Islet precursor cell (in vitro differentiated cells): ENCODE data around the gene ARMC9.
A peak's percentile ranks its signal among the peaks of the same experiment; 100 is the strongest.

Source experiments
- DNase-seq: peaks from one replicate; pipeline ENCODE4 v3.0.0-alpha.2; 2018

The ARMC9 gene

GRCh38 chr2:231321556-231322334, 123.3 kb downstream of the ARMC9 start:
- DNase-seq: no peak

- no peak for DNase-seq
These were observed 124.9 kb downstream of the ARMC9 start for GRCh38 chr2:231323316-231323715.

- no peak for DNase-seq
These were observed 127.4 kb downstream of the ARMC9 start for GRCh38 chr2:231325826-231326225.

DNA sequence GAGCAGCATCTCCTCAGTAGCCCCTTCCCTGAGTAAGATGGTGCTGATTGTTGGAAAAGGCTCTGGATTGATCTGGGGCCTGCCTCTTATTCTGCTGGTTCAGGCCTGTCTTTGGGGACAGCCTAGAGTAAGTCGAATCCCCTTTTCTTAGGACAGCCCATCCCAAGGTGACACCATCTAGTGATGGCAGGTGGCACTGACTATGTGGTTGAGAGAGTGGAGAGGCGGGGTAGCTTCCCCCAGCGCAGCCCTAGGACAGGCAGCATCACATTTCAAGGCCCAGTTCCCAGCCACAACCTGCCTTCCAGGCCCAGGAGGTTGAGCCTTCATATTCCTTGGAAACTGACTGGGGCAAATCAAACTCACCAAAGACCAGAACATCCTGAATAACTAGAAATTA, 128.0 kb downstream of the ARMC9 start:
- no peak for DNase-seq

DNA sequence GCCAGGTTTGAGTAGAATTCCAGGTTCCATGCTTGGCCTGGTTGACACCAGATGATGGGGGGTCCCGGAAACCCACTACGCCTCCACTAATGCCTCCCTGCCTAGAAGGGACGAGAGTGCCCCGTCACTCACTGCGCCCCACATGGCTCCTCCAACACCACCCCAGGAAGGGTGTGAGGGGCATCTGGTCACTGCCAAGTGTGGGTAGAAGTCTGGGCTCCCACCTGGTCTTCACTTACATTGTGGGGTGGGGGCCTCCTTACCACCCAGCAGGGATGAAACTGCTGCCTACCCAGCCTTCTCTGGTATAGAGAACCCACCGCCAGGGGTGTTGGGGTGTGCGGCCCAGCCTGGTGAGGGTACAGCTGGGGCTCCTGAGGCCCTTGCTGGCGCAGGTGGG, 131.9 kb downstream of the ARMC9 start:
- DNase-seq: no peak

- DNase-seq: no peak
These were observed 133.1 kb downstream of the ARMC9 start for GRCh38 chr2:231331533-231331932.

GRCh38 chr2:231332388-231332787, 134.0 kb downstream of the ARMC9 start:
- no peak for DNase-seq

GRCh38 chr2:231332872-231333500, 134.6 kb downstream of the ARMC9 start:
- no peak for DNase-seq

- DNase-seq: no peak
These were observed 135.9 kb downstream of the ARMC9 start for GRCh38 chr2:231334179-231334930.

DNA sequence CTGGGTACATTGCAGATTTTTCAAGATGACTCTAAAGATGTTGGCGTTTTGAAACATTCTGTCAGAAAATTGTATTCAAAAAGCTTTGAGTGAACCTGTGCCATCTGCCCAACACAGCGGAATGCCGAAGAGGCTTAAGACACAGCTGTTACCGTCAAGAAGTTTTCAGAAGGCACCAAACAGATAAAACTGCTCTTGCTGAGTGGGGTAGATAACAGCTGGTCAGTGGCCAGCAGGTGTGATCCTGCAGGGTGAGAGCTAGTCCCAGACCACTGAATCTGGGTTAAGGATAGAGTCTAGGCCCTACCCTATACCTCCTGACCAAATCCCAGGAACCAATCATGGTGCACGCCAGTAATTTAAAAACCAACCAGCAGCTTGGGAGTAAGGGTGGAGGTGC, 136.6 kb downstream of the ARMC9 start:
- DNase-seq: no peak

GRCh38 chr2:231335591-231335990, 137.2 kb downstream of the ARMC9 start:
- DNase-seq: no peak

DNA sequence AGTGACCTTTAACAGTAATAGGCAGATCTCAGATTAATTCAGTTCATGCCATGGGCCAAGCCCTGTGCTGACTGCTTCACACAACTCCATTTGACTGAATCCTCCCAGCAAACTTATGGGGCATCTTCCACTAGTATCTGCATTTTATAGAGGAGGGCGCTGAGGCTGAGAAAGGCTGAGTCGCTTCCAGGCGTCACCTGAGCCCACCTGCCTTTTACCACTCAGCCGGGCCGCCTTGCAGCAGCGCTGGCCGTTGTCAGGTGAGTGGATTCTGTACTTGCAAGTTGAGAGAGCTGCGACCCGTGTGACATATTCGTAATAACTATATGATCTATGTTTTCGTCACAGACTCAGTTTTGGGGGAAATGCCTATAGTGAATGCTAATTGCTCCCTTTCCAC, 137.8 kb downstream of the ARMC9 start:
- DNase-seq: no peak

GRCh38 chr2:231336700-231337099, 138.3 kb downstream of the ARMC9 start:
- DNase-seq: no peak

DNA sequence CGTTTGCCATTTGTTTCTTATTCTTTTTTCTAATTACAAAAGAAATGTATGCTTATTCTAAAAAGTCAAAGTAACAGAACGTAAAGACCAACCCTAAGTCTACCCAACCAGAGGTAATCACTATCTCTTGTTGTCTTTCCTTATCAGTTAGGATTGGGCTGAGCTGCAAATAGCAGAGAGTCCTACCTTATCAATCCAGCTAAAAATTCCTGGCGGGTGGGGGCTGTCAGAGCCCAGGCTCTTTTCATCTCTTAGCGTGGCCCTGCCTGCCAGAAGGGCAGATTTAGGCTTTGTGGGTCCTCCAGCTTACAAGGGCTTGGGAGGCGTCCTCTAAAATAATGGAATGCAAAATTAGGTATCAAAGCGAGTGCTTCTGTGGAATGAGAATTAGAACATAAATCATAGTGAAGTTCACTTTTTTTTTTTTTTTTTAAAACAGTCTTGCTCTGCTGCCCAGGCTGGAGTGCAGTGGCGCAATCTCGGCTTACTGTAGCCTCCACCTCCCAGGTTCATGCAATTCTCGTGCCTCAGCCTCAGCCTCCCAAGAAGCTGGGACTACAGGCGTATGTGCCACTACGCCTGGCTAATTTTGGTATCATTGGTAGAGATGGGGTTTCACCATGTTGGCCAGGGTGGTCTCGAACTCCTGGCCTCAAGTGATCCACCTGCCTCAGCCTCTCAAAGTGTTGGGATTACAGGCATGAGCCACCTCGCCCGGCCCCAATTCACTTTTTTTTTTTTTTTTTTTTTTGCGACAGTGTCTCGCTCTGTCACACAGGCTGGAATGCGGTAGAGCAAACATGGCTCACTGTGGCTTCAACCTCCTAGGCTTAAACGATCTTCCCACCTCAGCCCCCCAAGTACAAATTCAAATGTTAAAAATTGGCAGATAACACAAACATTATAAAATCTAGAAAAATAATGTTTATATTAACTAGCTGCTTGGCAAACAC, 139.7 kb downstream of the ARMC9 start:
- no peak for DNase-seq

DNA sequence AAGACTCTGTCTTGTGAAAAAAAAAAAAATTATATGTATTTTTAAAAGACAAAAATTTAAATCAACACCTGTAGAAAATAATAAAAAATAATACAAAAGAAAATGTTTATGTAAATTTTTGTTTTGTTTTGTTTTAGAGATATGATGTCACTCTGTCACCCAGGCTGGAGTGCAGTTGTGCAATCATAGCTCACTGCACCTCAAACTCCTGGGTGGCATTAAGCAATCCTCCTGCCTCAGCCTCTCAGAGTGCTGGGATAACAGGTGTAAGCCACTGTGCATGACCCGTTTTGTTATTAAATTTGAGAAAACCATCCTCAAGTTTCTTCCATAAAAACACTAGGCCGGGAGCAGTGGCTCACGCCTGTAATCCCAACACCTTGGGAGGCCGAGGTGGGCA, 140.9 kb downstream of the ARMC9 start:
- no peak for DNase-seq

DNA sequence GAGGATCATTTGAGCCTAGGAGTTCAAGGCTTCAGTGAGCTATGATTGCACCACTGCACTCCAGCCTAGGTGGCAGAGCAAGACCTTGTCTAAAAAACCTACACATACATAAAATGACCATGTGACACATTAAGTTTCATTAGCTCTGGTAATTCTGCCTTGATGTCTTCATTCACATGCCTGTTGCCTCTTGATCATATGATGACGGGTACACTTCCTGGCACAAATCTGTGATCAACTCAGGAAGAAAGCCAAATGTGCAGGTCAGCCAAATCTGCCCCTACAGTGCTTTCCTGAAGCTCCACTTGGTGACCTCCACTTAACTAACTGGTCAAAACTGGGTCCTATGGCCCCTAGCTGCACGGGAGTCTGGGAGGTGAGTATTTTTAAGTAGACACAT, 142.7 kb downstream of the ARMC9 start:
- DNase-seq: no peak

- DNase-seq: no peak
These were observed 143.8 kb downstream of the ARMC9 start for GRCh38 chr2:231342061-231342711.

GRCh38 chr2:231343006-231343710, 144.7 kb downstream of the ARMC9 start:
- DNase-seq: peak; percentile 4

- DNase-seq: no peak
These were observed 145.6 kb downstream of the ARMC9 start for GRCh38 chr2:231343988-231344387.

DNA sequence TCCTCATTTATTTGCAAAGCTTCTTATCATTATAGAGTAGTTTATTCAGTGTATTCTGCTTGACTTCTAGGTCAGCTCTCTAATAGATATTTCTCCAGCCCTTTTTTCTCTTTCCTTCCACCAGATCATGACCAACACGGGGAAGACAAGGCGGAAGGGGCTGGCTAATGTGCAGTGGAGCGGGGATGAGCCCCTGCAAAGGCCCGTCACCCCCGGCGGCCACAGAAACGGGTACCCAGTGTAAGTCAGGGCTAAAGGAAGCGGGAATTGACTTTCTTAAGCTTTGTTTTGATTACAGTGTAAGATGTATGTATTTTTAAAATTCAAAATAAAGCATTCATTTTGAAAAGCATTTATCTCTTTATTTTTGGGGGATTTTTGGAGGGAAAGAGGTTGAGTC, 146.4 kb downstream of the ARMC9 start:
- DNase-seq: peak; percentile 17

GRCh38 chr2:231347081-231347480, 148.7 kb downstream of the ARMC9 start:
- DNase-seq: peak; percentile 5

- DNase-seq: no peak
These were observed 149.2 kb downstream of the ARMC9 start for GRCh38 chr2:231347638-231348037.
